IMR-90 (cell line): Measurements from ENCODE around the gene CAMTA1.

Source experiments
- CEBPB ChIP-seq: IDR thresholded peaks from 2 replicates; pipeline ENCODE4 v1.6.1; 2012; ENCODE audit warnings: low read depth, low read length, improper control_type of control experiment
- MAFK ChIP-seq: IDR thresholded peaks from 2 replicates; pipeline ENCODE4 v1.6.1; 2012; ENCODE audit warnings: low read depth, low read length, improper control_type of control experiment
- POLR2A ChIP-seq: IDR thresholded peaks from 2 replicates; pipeline ENCODE4 v1.6.1; 2012; ENCODE audit warnings: mild to moderate bottlenecking, low read depth, low read length
- TF ChIP-seq, protein P1 (sequence below): conservative IDR thresholded peaks from 2 replicates; pipeline ENCODE4 v1.5.1; 2012; ENCODE audit warnings: mild to moderate bottlenecking, low read depth, low read length, improper control_type of control experiment
- TF ChIP-seq, protein P2 (sequence below): fragments of 150-350 bp; IDR thresholded peaks from 2 replicates; pipeline ENCODE4 v1.6.1; 2016; ENCODE audit warnings: low read depth, mild to moderate bottlenecking, low read length, moderate library complexity, borderline replicate concordance

DNA sequence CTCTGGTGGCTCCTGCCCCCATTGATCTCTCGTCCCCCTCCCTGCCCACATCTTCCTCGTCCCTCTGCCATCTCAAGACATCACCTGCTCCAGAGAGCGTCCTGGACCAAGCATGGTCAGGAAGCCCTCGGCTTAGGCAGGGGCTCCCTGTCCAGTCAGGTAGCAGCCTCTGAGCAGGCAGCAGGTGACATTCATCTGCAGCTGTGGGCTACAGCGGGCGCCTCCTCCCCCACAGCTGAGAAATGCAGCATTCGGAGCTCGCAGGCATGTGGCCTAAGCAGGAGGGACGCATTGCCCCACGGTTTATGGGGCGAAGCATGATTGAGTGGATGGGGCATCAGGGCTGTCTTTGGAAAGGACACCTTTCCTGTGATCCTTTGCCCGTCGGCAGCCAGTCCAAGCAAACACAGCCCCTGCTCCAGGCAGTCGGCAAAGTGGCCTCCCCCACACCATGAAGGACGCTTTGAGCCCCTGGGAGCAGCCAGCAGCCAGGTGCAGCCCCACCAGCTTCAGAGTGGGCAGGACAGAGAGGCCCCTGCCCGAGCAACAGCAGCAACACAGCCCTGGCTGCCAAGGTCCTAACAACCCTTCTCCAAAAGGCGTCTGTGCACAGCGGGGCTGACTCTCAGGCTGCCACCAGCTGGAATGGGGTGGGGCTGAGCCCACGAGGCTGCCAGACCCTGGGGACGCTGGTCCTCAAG, 751.8 kb downstream of the CAMTA1 start:
- TF ChIP-seq, protein P1, sequence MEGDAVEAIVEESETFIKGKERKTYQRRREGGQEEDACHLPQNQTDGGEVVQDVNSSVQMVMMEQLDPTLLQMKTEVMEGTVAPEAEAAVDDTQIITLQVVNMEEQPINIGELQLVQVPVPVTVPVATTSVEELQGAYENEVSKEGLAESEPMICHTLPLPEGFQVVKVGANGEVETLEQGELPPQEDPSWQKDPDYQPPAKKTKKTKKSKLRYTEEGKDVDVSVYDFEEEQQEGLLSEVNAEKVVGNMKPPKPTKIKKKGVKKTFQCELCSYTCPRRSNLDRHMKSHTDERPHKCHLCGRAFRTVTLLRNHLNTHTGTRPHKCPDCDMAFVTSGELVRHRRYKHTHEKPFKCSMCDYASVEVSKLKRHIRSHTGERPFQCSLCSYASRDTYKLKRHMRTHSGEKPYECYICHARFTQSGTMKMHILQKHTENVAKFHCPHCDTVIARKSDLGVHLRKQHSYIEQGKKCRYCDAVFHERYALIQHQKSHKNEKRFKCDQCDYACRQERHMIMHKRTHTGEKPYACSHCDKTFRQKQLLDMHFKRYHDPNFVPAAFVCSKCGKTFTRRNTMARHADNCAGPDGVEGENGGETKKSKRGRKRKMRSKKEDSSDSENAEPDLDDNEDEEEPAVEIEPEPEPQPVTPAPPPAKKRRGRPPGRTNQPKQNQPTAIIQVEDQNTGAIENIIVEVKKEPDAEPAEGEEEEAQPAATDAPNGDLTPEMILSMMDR, result no peak
- no peak for TF ChIP-seq CEBPB
- TF ChIP-seq MAFK, result no peak
- TF ChIP-seq, protein P2, sequence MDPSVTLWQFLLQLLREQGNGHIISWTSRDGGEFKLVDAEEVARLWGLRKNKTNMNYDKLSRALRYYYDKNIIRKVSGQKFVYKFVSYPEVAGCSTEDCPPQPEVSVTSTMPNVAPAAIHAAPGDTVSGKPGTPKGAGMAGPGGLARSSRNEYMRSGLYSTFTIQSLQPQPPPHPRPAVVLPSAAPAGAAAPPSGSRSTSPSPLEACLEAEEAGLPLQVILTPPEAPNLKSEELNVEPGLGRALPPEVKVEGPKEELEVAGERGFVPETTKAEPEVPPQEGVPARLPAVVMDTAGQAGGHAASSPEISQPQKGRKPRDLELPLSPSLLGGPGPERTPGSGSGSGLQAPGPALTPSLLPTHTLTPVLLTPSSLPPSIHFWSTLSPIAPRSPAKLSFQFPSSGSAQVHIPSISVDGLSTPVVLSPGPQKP, result no peak
- no peak for TF ChIP-seq POLR2A
